ENCODE data around the gene TAMM41.

TAMM41 gene

DNA sequence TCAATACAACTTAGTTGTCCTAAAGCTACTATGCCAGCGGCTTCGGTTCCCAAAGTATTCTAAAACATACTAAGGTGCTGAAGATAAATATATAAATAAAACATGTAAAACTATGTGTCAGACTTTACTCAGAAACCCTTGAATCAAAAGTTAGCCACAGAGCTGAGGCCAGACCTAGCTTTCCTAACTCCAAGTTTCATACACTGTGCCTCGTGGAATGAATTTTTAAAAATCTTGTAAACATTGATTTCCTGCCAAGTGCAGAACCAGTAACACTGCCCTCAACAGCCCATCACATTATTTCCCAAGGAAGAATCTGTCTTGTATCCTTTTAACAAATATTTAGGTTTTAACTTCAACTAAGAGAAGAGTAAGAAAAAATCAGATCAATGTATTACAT is 36.4 kb downstream of the TAMM41 start:
- TF ChIP-seq, protein P1, sequence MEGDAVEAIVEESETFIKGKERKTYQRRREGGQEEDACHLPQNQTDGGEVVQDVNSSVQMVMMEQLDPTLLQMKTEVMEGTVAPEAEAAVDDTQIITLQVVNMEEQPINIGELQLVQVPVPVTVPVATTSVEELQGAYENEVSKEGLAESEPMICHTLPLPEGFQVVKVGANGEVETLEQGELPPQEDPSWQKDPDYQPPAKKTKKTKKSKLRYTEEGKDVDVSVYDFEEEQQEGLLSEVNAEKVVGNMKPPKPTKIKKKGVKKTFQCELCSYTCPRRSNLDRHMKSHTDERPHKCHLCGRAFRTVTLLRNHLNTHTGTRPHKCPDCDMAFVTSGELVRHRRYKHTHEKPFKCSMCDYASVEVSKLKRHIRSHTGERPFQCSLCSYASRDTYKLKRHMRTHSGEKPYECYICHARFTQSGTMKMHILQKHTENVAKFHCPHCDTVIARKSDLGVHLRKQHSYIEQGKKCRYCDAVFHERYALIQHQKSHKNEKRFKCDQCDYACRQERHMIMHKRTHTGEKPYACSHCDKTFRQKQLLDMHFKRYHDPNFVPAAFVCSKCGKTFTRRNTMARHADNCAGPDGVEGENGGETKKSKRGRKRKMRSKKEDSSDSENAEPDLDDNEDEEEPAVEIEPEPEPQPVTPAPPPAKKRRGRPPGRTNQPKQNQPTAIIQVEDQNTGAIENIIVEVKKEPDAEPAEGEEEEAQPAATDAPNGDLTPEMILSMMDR (IDR thresholded peaks at IDR 0.05; ENCODE audit: insufficient read depth, low read depth, low read length, missing control alignments), result no peak
- peak; percentile 20 for DNase-seq (ENCODE audit: low read depth)

DNA sequence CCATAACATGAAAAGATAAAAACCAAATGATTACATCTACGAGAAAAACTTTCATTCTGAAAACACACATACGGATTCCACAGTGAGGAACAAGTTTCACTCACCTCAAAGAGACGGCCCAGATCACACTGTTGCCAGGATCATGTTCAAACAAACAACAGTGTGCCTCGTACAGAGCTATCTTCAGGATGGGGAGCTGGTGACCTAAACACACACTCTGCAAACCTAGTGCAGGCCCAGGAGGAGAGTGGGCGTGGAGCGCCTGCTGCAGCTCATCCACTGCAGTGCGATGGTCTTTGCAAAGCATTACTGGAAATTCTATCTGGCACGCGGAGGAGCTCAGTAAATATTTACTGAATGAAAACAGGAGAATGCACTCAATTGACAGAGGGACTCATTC is 38.5 kb downstream of the TAMM41 start:
- TF ChIP-seq, protein P1 (IDR thresholded peaks at IDR 0.05; ENCODE audit: insufficient read depth, low read depth, low read length, missing control alignments), result no peak
- no peak for DNase-seq (ENCODE audit: low read depth)

More for the DNA sequence above, 36.4 kb downstream of the TAMM41 start:
- H3K4me3 ChIP-seq (ENCODE audit: low read length), result no peak overlapping the region

DNA sequence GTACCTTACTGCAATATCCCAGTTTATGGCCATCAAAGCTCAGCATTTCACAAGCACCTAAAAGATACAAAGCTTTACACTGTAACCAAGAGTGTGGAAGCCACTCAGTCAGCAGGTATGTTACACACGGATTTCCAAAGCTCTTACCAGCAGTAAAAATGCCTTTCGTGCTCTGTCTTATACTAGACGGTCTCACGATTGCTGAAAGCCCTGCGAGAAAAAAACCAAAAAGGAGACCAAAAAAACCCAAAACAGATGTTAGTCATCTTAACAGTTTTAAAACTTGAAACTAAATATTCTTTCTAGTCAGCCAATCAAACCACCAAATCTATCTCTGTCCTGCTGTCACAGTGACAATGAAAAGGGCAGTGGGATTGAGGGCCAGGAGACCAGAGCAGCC is 39.0 kb downstream of the TAMM41 start:
- TF ChIP-seq, protein P1 (IDR thresholded peaks at IDR 0.05; ENCODE audit: insufficient read depth, low read depth, low read length, missing control alignments), result no peak
- no peak overlapping the region for H3K4me3 ChIP-seq (ENCODE audit: low read length)
- DNase-seq (ENCODE audit: low read depth), result no peak

More for the DNA sequence above, 38.5 kb downstream of the TAMM41 start:
- H3K4me3 ChIP-seq (ENCODE audit: low read length), result no peak overlapping the region

DNA sequence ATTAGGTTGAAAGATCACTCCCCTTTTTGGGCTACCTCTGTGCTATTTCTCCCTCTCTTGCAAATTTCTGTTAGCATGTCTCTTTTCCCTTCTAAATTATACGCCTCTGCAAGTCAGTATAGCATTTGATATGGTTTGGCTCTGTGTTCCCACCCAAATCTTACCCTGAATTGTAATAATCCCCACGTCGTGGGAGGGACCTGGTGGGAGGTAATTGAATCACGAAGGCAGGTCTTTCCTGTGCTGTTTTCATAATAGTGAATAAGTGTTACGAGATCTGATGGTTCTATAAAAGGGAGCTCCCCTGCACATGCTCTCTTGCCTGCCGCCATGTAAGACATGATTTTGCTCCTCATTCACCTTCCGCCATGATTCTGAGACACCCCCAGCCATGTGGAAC is 41.0 kb downstream of the TAMM41 start:
- TF ChIP-seq, protein P1 (IDR thresholded peaks at IDR 0.05; ENCODE audit: insufficient read depth, low read depth, low read length, missing control alignments), result no peak
- no peak overlapping the region for H3K4me3 ChIP-seq (ENCODE audit: low read length)
- no peak for DNase-seq (ENCODE audit: low read depth)

DNA sequence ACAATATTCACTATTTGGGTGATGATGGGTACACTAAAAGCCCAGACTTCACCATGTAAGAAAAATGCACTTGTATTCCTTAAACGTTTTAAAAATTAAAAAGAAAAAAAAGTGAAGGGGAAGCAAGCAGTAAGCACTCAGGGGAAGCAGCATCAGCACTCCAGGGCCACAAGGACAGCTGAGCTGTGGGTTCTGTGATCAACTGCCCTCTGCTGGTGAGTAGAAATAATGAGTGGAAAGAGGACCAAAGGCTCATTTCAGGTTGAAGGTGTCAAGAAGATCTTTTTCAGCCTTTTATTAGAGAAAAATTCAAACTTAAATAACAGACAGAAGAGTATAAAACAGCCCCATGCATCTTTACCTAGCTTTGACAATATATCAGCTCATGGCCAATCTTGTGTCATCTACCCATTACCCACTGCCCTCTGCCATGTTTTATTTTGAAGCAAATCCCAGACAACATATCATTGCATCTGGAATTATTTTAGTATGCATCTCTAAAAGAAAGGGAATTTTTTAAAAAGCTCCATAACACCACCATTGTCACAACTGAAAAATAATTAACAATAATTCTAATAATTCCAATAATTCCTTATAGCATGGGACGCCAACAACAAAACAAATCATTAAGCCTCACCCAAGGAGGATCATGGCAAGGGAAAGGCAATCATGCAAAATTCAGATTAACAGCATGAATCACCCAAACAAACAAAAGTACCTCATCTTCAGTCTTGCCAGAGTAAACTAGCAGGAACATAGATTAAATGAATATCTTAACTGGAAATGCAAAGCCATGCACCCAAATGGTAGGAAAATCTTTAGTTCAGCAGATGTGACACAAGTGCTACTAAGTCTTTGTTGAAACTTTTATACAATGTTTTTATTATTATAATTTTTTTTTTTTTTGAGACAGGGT is 42.5 kb downstream of the TAMM41 start:
- H3K4me3 ChIP-seq (ENCODE audit: low read length), result no peak overlapping the region
- DNase-seq (ENCODE audit: low read depth), result peak; percentile 75
- TF ChIP-seq, protein P1 (IDR thresholded peaks at IDR 0.05; ENCODE audit: insufficient read depth, low read depth, low read length, missing control alignments), result peak; percentile 84

DNA sequence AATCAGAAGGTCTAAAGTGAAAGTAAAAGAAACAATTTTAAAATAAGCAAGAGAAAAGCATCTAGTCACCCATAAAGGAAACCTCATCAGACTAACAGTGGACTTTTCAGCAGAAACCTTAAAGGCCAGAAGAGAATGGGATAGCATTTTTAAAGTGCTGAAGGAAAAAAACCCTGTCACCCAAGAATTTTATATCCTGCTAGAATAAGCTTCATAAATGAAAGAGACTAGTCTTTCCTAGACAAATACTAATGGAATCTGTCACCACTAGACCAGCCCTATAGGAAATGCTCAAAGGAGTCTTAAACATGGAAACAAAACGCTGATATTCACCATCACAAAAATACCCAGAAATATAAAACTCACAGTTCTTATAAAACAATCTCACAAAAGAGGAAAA is 46.9 kb downstream of the TAMM41 start:
- DNase-seq (ENCODE audit: low read depth), result no peak
- TF ChIP-seq, protein P1 (IDR thresholded peaks at IDR 0.05; ENCODE audit: insufficient read depth, low read depth, low read length, missing control alignments), result no peak
- H3K4me3 ChIP-seq (ENCODE audit: low read length), result no peak overlapping the region
